Activated T-cell treated with anti-CD3 and anti-CD28 coated beads, Interleukin-2, amount 50 U/mL, for 24 hours (primary cell): Measurements from ENCODE around the gene NIF3L1.

ENCODE experiments used
- DNase-seq: peaks from one replicate; pipeline ENCODE4 v3.0.0-alpha.2; 2020
- H3K27ac Mint-ChIP-seq: 2 replicates; pipeline ENCODE4 v1.8.0; 2020; ENCODE audit warnings: mild to moderate bottlenecking, mixed read lengths
- H3K27me3 Mint-ChIP-seq: 2 replicates; pipeline ENCODE4 v1.8.0; 2020; ENCODE audit warnings: mixed read lengths
- H3K36me3 Mint-ChIP-seq: 2 replicates; pipeline ENCODE4 v1.8.0; 2020; ENCODE audit warnings: low read depth, mixed read lengths
- H3K4me1 Mint-ChIP-seq: 2 replicates; pipeline ENCODE4 v1.8.0; 2020; ENCODE audit warnings: low read depth, mixed read lengths
- H3K4me3 Mint-ChIP-seq: 2 replicates; pipeline ENCODE4 v1.8.0; 2020; ENCODE audit warnings: mild to moderate bottlenecking, moderate library complexity, mixed read lengths
- H3K9me3 Mint-ChIP-seq: 2 replicates; pipeline ENCODE4 v1.8.0; 2020; ENCODE audit warnings: mixed read lengths

Gene NIF3L1, protein sequence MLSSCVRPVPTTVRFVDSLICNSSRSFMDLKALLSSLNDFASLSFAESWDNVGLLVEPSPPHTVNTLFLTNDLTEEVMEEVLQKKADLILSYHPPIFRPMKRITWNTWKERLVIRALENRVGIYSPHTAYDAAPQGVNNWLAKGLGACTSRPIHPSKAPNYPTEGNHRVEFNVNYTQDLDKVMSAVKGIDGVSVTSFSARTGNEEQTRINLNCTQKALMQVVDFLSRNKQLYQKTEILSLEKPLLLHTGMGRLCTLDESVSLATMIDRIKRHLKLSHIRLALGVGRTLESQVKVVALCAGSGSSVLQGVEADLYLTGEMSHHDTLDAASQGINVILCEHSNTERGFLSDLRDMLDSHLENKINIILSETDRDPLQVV

DNA sequence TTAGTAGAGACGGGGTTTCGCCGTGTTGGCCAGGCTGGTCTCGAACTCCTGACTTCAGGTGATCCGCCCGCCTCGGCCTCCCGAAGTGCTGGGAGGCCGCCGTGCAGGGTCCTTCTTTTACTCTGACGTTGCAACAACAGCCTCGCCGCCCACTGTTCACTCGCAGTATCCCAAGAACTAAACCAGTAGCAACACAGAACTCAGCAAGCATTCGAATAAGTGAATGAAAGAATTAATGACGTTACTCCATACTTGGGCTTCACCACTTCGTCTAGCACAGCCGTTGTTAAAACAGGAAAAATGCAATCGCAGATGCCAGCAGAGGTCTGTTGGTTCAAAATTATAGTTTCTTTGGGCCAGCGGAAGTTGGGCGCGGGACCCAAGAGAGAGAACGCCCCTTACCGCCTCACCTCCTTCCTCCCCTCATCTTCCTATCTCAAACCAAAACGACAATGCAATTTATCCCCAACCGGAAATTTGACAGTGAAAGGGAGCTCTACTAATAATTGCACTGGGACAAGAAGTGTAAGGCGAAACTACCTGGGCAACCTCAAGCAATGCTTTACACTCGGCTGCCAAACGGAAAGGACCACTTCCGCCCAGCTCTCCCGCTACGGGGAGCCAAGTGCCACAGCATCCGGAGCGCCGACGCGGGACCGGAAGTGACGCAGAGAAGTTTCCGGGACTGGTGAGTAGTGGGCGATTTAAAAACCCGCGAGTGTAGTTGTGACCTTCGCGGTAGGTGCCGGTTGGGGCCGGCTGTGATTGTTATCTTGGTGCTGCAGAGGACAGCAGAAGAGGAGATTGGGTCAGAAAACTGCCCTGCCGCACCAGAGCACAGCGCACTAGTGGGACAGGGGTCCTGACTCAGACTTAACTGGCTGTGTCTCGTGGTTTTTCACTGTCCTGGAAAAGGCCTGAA is at the start of gene NIF3L1, which contains the start of gene PPIL3:
Gene NIF3L1 (plus strand): TSS at position 668 of the 922 bp plus-strand sequence. CDS start 2,573 bp downstream, outside the sequence.
Gene PPIL3 (minus strand): TSS at position 374 of the 922 bp plus-strand sequence. CDS start 1,462 bp downstream, outside the sequence.
- Mint-ChIP-seq H3K9me3 (no peaks in the 10 kb centered on the region), H3K4me1 (peaks cover 57% of the 10 kb centered on the region), H3K4me3 (peak within 1 kb of the TSS; percentile 98), H3K27me3 (no peaks in the 10 kb centered on the region), H3K36me3 (peaks cover 72% of the 10 kb centered on the region), H3K27ac (peak within 1 kb of the TSS; percentile 99)
- peak; percentile 97 for DNase-seq

GRCh38 chr2:200839513-200839912 is 49.7 kb upstream of the NIF3L1 start:
- Mint-ChIP-seq H3K36me3 (no peaks in the 10 kb centered on the region), H3K27ac (no peak overlapping the region), H3K4me1 (no peaks in the 10 kb centered on the region), H3K4me3 (no peak overlapping the region), H3K9me3 (peaks cover 10% of the 10 kb centered on the region), H3K27me3 (no peaks in the 10 kb centered on the region)
- DNase-seq = no peak

- Mint-ChIP-seq H3K9me3 (no peaks in the 10 kb centered on the region), H3K27ac (no peak overlapping the region), H3K27me3 (no peaks in the 10 kb centered on the region), H3K36me3 (peaks cover under 1% of the 10 kb centered on the region), H3K4me1 (no peaks in the 10 kb centered on the region), H3K4me3 (no peak overlapping the region)
- DNase-seq = no peak
These were observed 44.9 kb upstream of the NIF3L1 start for GRCh38 chr2:200843993-200844948.

GRCh38 chr2:200845194-200845593 is 44.0 kb upstream of the NIF3L1 start:
- H3K27me3 Mint-ChIP-seq = no peaks in the 10 kb centered on the region
- no peaks in the 10 kb centered on the region for H3K4me1 Mint-ChIP-seq
- H3K4me3 Mint-ChIP-seq = no peak overlapping the region
- H3K36me3 Mint-ChIP-seq = peaks cover 2% of the 10 kb centered on the region
- H3K27ac Mint-ChIP-seq = no peak overlapping the region
- H3K9me3 Mint-ChIP-seq = no peaks in the 10 kb centered on the region
- no peak for DNase-seq

DNA sequence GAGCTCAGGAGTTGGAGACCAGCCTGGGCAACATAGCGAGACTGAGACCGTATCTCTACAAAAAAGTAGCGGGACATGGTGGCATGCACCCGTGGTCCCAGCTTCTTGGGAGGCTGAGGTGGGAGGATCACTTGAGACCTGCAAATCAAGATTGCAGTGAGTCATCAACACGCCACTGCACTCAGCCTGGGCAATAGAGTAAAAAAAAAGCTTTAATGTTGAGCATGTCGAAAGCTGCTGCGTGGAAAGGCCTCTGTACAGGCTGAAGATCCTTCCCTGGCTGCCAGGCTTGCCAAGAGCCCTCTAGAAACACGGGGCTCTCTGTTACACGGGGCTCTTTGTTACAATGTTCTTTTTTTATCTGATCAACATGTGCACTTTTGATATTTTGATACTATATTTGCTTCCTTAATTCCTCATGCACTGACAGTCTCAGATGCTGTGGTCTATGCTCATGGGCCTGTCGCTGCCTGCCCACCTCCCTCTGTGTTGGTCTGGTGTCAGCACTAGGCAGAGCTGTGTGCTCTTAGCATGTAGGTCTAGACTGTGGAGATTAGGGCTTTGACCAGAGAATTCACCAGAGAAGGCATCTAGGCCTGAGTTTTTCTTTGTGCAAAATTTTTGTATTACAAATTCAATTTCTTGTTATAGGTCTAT is 43.4 kb upstream of the NIF3L1 start:
- no peaks in the 10 kb centered on the region for H3K4me1 Mint-ChIP-seq
- no peaks in the 10 kb centered on the region for H3K27me3 Mint-ChIP-seq
- H3K4me3 Mint-ChIP-seq = no peak overlapping the region
- H3K27ac Mint-ChIP-seq = peak overlapping the region; percentile 44
- H3K36me3 Mint-ChIP-seq = peaks cover 8% of the 10 kb centered on the region
- DNase-seq = no peak
- no peaks in the 10 kb centered on the region for H3K9me3 Mint-ChIP-seq

- Mint-ChIP-seq H3K9me3 (no peaks in the 10 kb centered on the region), H3K27me3 (no peaks in the 10 kb centered on the region), H3K4me3 (no peak overlapping the region), H3K27ac (no peak overlapping the region), H3K4me1 (peaks cover 2% of the 10 kb centered on the region), H3K36me3 (peaks cover 23% of the 10 kb centered on the region)
- no peak for DNase-seq
These were observed 41.9 kb upstream of the NIF3L1 start for GRCh38 chr2:200847269-200847668.

DNA sequence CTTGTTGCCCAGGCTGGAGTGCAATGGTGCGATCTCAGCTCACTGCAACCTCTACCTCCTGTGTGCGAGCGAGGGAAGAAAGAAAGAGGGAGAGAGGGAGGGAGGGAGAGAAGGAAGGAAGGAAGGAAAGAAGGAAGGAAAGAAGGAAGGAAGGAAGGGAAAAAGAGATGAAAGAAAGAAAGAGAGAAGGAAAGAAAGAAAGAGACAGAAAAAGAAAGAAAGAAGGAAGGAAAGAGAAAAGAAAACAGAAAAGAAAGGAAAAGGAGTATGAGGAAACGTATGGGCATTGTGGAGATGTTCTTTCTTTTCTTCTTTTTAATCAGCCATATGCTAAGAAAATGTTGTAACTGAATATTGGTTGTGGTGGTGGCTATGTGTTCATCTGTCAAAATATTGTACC is 41.2 kb upstream of the NIF3L1 start:
- Mint-ChIP-seq H3K27me3 (no peaks in the 10 kb centered on the region), H3K27ac (no peak overlapping the region)
- no peak for DNase-seq

DNA sequence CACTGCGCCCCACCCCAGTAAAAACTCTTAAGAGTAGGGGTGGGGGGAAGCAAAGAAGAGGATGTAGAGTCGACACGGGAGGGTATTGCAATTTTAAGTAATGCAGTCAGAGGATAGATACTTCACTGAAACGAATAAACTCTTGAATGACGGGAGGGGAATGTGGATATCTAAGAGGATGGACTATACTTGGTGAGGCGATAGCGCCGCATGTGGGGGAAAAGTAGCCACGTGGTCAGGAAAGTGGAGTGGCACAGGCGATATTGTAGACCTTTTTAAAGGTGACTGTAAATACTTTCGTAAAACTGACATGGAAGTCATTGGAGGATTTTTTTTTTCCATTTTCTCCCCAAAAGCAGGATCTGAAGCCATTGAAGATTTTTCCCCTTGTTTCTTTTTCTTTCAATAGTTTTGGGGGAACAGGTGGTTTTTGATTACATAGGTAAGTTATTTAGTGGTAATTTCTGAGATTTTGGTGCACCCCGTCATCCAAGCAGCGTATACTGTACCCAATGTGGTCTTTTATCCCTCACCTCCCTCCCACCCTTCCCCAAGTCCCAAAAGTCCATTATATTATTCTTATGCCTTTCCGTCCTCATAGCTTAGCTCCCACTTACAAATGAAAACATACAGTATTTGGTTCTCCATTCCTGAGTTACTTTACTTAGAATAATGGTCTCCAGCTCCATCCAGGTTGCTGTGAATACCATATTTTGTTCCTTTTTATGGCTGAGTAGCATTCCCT is 38.5 kb upstream of the NIF3L1 start:
- Mint-ChIP-seq H3K9me3 (no peaks in the 10 kb centered on the region), H3K27me3 (no peaks in the 10 kb centered on the region), H3K4me1 (peaks cover 2% of the 10 kb centered on the region), H3K4me3 (no peak overlapping the region), H3K36me3 (peaks cover 57% of the 10 kb centered on the region), H3K27ac (no peak overlapping the region)
- no peak for DNase-seq

More for the DNA sequence above, 41.2 kb upstream of the NIF3L1 start:
- Mint-ChIP-seq H3K4me3 (no peak overlapping the region), H3K4me1 (peaks cover 2% of the 10 kb centered on the region), H3K36me3 (peaks cover 30% of the 10 kb centered on the region), H3K9me3 (no peaks in the 10 kb centered on the region)

DNA sequence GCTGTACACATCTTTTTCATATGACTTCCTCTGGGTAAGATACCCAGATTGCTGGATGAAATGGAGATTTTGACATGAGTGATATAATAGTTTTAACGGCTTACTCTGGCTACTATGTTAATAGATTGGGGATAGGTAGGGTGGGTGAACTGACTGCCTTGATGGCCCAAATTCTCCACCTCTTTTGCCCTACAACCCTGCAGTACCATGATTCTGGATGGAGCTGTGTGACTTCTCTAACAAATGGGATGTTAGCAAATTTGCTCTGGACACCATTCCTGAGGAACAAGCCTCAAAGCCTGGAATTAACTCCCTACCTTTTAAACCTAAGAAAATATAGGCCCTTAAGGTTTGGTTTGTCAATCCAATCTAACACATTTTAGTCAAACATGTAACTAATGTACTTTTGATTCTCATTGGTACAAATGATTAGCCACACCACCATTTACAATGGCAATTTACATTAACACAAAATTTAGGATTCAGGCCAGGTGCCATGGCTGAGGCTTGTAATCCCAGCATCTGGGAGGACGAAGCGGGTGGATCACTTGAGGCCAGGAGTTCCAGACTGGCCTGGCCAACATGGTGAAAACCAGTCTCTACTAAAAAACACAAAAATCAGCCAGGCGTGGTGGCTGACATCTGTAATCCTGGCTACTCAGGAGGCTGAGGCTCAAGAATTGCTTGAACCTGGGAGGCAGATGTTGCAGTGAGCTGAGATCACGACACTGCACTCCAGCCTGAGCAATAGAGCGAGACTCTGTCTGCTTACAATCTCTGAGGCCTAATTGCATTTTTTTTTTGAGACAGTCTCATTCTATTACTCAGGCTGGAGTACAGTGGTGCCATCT is 37.5 kb upstream of the NIF3L1 start:
- Mint-ChIP-seq H3K4me1 (peaks cover 6% of the 10 kb centered on the region), H3K36me3 (peaks cover 65% of the 10 kb centered on the region), H3K27ac (no peak overlapping the region), H3K27me3 (no peaks in the 10 kb centered on the region), H3K9me3 (no peaks in the 10 kb centered on the region), H3K4me3 (no peak overlapping the region)
- no peak for DNase-seq

GRCh38 chr2:200852605-200853004 is 36.6 kb upstream of the NIF3L1 start:
- H3K27me3 Mint-ChIP-seq = no peaks in the 10 kb centered on the region
- peak overlapping the region; percentile 67 for H3K27ac Mint-ChIP-seq
- no peak overlapping the region for H3K4me3 Mint-ChIP-seq
- DNase-seq = no peak
- H3K4me1 Mint-ChIP-seq = peaks cover 16% of the 10 kb centered on the region
- H3K9me3 Mint-ChIP-seq = no peaks in the 10 kb centered on the region
- H3K36me3 Mint-ChIP-seq = peaks cover 75% of the 10 kb centered on the region

DNA sequence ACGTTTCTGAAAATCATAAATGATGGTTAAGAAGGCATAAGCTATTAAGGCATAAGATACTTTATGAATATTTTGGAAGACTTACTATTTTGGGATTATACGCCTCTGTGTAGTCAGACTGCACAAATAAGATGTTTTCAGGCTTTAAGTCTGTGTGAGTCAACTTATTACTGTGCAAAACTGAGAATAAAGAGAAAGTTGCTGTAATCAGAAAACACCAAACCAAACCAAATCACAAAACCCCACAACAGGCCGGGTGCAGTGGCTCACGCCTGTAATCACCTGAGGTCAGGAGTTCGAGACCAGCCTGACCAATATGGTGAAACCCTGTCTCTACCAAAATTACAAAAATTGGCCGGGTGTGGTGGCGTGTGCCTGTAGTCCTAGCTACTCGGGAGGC is 32.4 kb upstream of the NIF3L1 start:
- H3K4me1 Mint-ChIP-seq = peaks cover 51% of the 10 kb centered on the region
- no peak overlapping the region for H3K4me3 Mint-ChIP-seq
- H3K36me3 Mint-ChIP-seq = peaks cover 98% of the 10 kb centered on the region
- H3K9me3 Mint-ChIP-seq = no peaks in the 10 kb centered on the region
- no peak for DNase-seq
- peak overlapping the region; percentile 76 for H3K27ac Mint-ChIP-seq
- no peaks in the 10 kb centered on the region for H3K27me3 Mint-ChIP-seq

DNA sequence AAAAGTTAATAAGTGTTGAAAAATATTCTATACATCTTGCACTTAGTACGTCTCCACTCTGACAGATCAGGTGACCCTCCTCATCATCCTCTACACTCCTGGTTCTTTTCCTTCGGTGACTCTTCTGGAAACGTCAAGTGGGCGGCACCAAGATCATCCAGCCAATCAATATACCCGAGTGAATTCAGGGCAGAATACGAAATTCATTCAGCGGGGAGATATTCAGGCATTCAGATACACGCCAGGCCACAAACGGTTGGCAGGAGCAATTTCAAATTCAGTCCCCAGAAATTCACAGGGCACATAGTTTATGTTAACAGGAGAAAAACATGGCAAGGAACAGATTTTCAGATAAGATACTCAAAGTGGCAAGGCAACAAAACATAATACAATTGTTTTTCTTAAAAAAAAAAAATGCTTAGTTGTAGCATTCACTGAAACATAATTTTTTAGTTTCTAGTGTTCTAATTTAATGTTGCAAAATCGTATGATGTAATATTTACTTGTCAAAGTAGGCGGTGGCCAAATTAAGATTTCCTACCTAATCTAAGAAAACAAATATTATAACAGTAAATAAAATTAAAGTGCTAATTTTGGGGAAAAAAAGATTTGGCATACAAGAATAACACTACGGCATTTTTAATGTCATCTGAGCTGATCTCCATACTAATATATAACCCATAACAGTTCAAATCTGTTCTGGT is 28.9 kb upstream of the NIF3L1 start:
- H3K27ac Mint-ChIP-seq = peak overlapping the region; percentile 98
- no peak for DNase-seq
- no peaks in the 10 kb centered on the region for H3K27me3 Mint-ChIP-seq
- H3K4me3 Mint-ChIP-seq = peak overlapping the region; percentile 92
- no peaks in the 10 kb centered on the region for H3K9me3 Mint-ChIP-seq
- peaks cover 94% of the 10 kb centered on the region for H3K36me3 Mint-ChIP-seq
- H3K4me1 Mint-ChIP-seq = peaks cover 60% of the 10 kb centered on the region
